Measurements from ENCODE around the gene DRC7. TPM values are rescaled to one million over a fixed set of nuclear protein-coding genes. Genes with fewer than 3 reads are reported as not detected.

Gene DRC7
- total and polyA plus RNA-seq, 9 of the 15 experiments (the other 6 are each of a cell fraction or from before 2014, with no cell fraction given) = 0.04 to 0.33 (median 0.12) TPM; not detected in 3

GRCh38 chr16:57735755-57736418, 41.3 kb downstream of the DRC7 start, which contains the start of gene KATNB1 (continued):
- TF ChIP-seq DIDO1 (tag; IDR thresholded peaks at IDR 0.05; ENCODE audit: low read depth) (no peak), FOXA3 (CRISPR knock-in tag; conservative IDR thresholded peaks at IDR 0.05 in 1 of 2, IDR thresholded peaks at IDR 0.05 in 1 of 2) (peak in 1 of 2 experiments; percentile 72; a peak in 2 of 4 replicates), PHF20 (IDR thresholded peaks at IDR 0.05; ENCODE audit: partially characterized antibody) (no peak), RBM34 (IDR thresholded peaks at IDR 0.05; ENCODE audit: borderline replicate concordance, insufficient read depth, low read length) (no peak), GATA2 (CRISPR knock-in tag; IDR thresholded peaks at IDR 0.05) (0 out of 2 replicates have a peak, but pooled peaks have one; percentile 13), ZNF785 (CRISPR knock-in tag; IDR thresholded peaks at IDR 0.05) (no peak), HIVEP1 (CRISPR knock-in tag; IDR thresholded peaks at IDR 0.05) (no peak), HDAC8 (tag; IDR thresholded peaks at IDR 0.05) (no peak), RUNX1 (IDR thresholded peaks at IDR 0.05; ENCODE audit: low read depth) (no peak), GABPB2 (CRISPR knock-in tag; conservative IDR thresholded peaks at IDR 0.05) (no peak), RBM25 (IDR thresholded peaks at IDR 0.05; ENCODE audit: low read depth, low read length, severe bottlenecking) (peak; percentile 82), U2AF1 (optimal IDR thresholded peaks at IDR 0.05; ENCODE audit: low read depth, low read length) (no peak), CREB1 (IDR thresholded peaks at IDR 0.05) (no peak), CREB1 (CRISPR knock-in tag; IDR thresholded peaks at IDR 0.05) (no peak), PTRF (tag; IDR thresholded peaks at IDR 0.05) (no peak), ZNF444 (CRISPR knock-in tag; IDR thresholded peaks at IDR 0.05) (no peak), ZNF3 (CRISPR knock-in tag; IDR thresholded peaks at IDR 0.05) (no peak), CBFA2T3 (IDR thresholded peaks at IDR 0.05) (no peak), SIRT6 (IDR thresholded peaks at IDR 0.05; ENCODE audit: low read depth, low read length) (no peak), HOMEZ (CRISPR knock-in tag; IDR thresholded peaks at IDR 0.05) (no peak), ZNF584 (CRISPR knock-in tag; IDR thresholded peaks at IDR 0.05; ENCODE audit: low read depth) (no peak), TCF7L2 (IDR thresholded peaks at IDR 0.05; ENCODE audit: low read depth, low read length) (no peak), FUS (optimal IDR thresholded peaks at IDR 0.05; ENCODE audit: low read depth, low read length) (no peak), ARID4B (CRISPR knock-in tag; IDR thresholded peaks at IDR 0.05) (0 out of 2 replicates have a peak, but pooled peaks have one; percentile 54), CXXC5 (CRISPR knock-in tag; IDR thresholded peaks at IDR 0.05) (no peak; the same call in 1 of the 2 replicates)
